IMR-90 (cell line): ENCODE data around the gene KLF7. TPM values are rescaled to one million over a fixed set of nuclear protein-coding genes. Genes with fewer than 3 reads are reported as not detected.

Experiments used
- ATAC-seq: fragments of 200-7000 bp; cut with Tn5 transposase; 2 replicates; pipeline ENCODE4 v1.9.1; 2020; ENCODE audit warnings: low read depth, mild to moderate bottlenecking, moderate library complexity
- BruUV-seq: library from RNA; stranded (reverse); fragments of 400-500 nt; replicated peaks from 2 replicates; lab custom pipeline; 2021; lab: Mats Ljungman, UMichigan
- CTCF ChIA-PET: fragments of 300-600 bp; formaldehyde crosslinking; extraction: SDS; loops from one replicate; lab custom pipeline; 2021; ENCODE audit warnings: antibody characterized with exemption; lab: Yijun Ruan, JAX
- POLR2A ChIA-PET: fragments of 300-600 bp; sonication (Branson Sonifier 250); formaldehyde crosslinking; loops from one replicate; lab custom pipeline; 2022; ENCODE audit warnings: antibody characterized with exemption; ENCODE audit not compliant: unreplicated experiment; lab: Charles Lee
- DNase-seq: peaks from one replicate; pipeline ENCODE4 v3.0.0; 2013
- H2AFZ ChIP-seq: replicated peaks from 2 replicates; pipeline ENCODE3; 2013; ENCODE audit warnings: low read length, mild to moderate bottlenecking; ENCODE audit not compliant: poor library complexity
- H2AK5ac ChIP-seq: 2 replicates; pipeline ENCODE4 v1.6.1; 2013; ENCODE audit warnings: low read depth, low read length, inconsistent platforms
- H2AK9ac ChIP-seq: replicated peaks from 2 replicates; pipeline ENCODE3; 2013; ENCODE audit warnings: mild to moderate bottlenecking, low read depth, low read length, moderate library complexity; ENCODE audit not compliant: poor library complexity
- H2BK120ac ChIP-seq: 2 replicates; pipeline ENCODE4 v1.6.1; 2013; ENCODE audit warnings: low read depth, low read length, inconsistent platforms
- H2BK15ac ChIP-seq: 3 replicates; pipeline ENCODE4 v1.6.1; 2013; ENCODE audit warnings: low read depth, low read length, inconsistent platforms
- H2BK20ac ChIP-seq: 2 replicates; pipeline ENCODE4 v1.6.1; 2013; ENCODE audit warnings: low read depth, mild to moderate bottlenecking, inconsistent platforms, low read length, moderate library complexity
- H2BK5ac ChIP-seq: 2 replicates; pipeline ENCODE4 v1.6.1; 2013; ENCODE audit warnings: mild to moderate bottlenecking, low read depth, low read length, inconsistent platforms; ENCODE audit not compliant: poor library complexity, severe bottlenecking
- H3K14ac ChIP-seq: replicated peaks from 2 replicates; pipeline ENCODE4 v1.6.1; 2013; ENCODE audit warnings: low read depth, low read length, inconsistent platforms
- H3K18ac ChIP-seq: 2 replicates; pipeline ENCODE4 v1.6.1; 2013; ENCODE audit warnings: low read depth, low read length, control low read depth
- H3K23ac ChIP-seq: 2 replicates; pipeline ENCODE4 v1.6.1; 2013; ENCODE audit warnings: low read depth, low read length, inconsistent platforms
- H3K27ac ChIP-seq: 2 replicates; pipeline ENCODE4 v1.5.1; 2013; ENCODE audit warnings: mild to moderate bottlenecking, control low read depth, low read length; ENCODE audit not compliant: insufficient read depth
- H3K27me3 ChIP-seq: 2 replicates; pipeline ENCODE4 v1.6.1; 2013; ENCODE audit warnings: low read length; ENCODE audit not compliant: control insufficient read depth, insufficient read depth
- H3K36me3 ChIP-seq: 2 replicates; pipeline ENCODE4 v1.6.1; 2013; ENCODE audit warnings: low read length, mixed read lengths; ENCODE audit not compliant: control insufficient read depth, insufficient read depth
- H3K4ac ChIP-seq: 2 replicates; pipeline ENCODE4 v1.6.1; 2013; ENCODE audit warnings: low read depth, low read length, inconsistent platforms
- H3K4me1 ChIP-seq: 2 replicates; pipeline ENCODE4 v1.6.1; 2013; ENCODE audit warnings: low read length, mixed read lengths; ENCODE audit not compliant: control insufficient read depth, insufficient read depth
- H3K4me2 ChIP-seq: 2 replicates; pipeline ENCODE4 v1.6.1; 2013; ENCODE audit warnings: low read depth, mild to moderate bottlenecking, control low read depth, low read length, moderate library complexity
- H3K4me3 ChIP-seq: 2 replicates; pipeline ENCODE4 v1.5.1; 2013; ENCODE audit warnings: low read depth, mild to moderate bottlenecking, control low read depth, low read length, moderate library complexity; ENCODE audit not compliant: insufficient read depth
- H3K56ac ChIP-seq: 2 replicates; pipeline ENCODE4 v1.6.1; 2013; ENCODE audit warnings: low read length, inconsistent platforms; ENCODE audit not compliant: insufficient read depth; ENCODE audit errors: extremely low read depth
- H3K79me1 ChIP-seq, 2 experiments: 2 replicates each; pipeline ENCODE4 v1.6.1; 2013; ENCODE audit warnings: low read length in 2 of 2, inconsistent platforms in 1 of 2, low read depth in 1 of 2
- H3K9ac ChIP-seq: 2 replicates; pipeline ENCODE4 v1.6.1; 2013; ENCODE audit warnings: low read depth, low read length, control low read depth
- H3K9me1 ChIP-seq: 2 replicates; pipeline ENCODE4 v1.6.1; 2013; ENCODE audit warnings: low read length, inconsistent platforms; ENCODE audit not compliant: insufficient read depth
- H3K9me3 ChIP-seq: 2 replicates; pipeline ENCODE4 v1.6.1; 2013; ENCODE audit warnings: low read length; ENCODE audit not compliant: control insufficient read depth, insufficient read depth
- H4K20me1 ChIP-seq: 2 replicates; pipeline ENCODE4 v1.6.1; 2013; ENCODE audit warnings: low read length, inconsistent platforms; ENCODE audit not compliant: insufficient read depth
- H4K5ac ChIP-seq: 2 replicates; pipeline ENCODE4 v1.6.1; 2013; ENCODE audit warnings: mild to moderate bottlenecking, low read depth, low read length, control low read depth
- H4K8ac ChIP-seq, 2 experiments: 2 replicates each; pipeline ENCODE4 v1.6.1; 2013; ENCODE audit warnings: low read depth in 2 of 2, low read length in 2 of 2, control low read depth in 1 of 2, inconsistent platforms in 1 of 2
- H4K91ac ChIP-seq: 2 replicates; pipeline ENCODE4 v1.6.1; 2013; ENCODE audit warnings: low read depth, low read length, inconsistent platforms; ENCODE audit not compliant: insufficient read depth
- MXI1 ChIP-seq: IDR thresholded peaks from 2 replicates; pipeline ENCODE4 v1.6.1; 2012; ENCODE audit warnings: low read depth, mild to moderate bottlenecking, low read length, moderate library complexity, borderline replicate concordance
- WGBS, 2 experiments: methylation state at CpG; one replicate each; pipeline versions ENCODE4 v1.1.5 to v1.1.7; 2013; ENCODE audit warnings: missing lambda C conversion rate in 2 of 2; ENCODE audit not compliant: insufficient read length in 1 of 2; ENCODE audit errors: extremely low coverage in 2 of 2; 5-methylcytosine and 5-hydroxymethylcytosine counted together
- dilution Hi-C: fragments of 300-500 bp; cut with HindIII; formaldehyde crosslinking; loops from one replicate; pipeline ENCODE4 v1.14.3; 2018; ENCODE audit warnings: low sequenced_read_pairs; ENCODE audit not compliant: unreplicated experiment
- in situ Hi-C: fragments of 300-500 bp; cut with MboI; formaldehyde crosslinking; loops from 3 replicates; pipeline ENCODE4 v1.14.3; 2019; ENCODE audit warnings: low sequenced_read_pairs, inconsistent platforms, mixed read lengths
- intact Hi-C: fragments of 100-400 bp; cut with micrococcal nuclease; formaldehyde crosslinking; loops from 2 replicates; pipeline ENCODE4 v1.10.0; 2022
- polyA plus RNA-seq, 3 experiments: library from polyadenylated mRNA; depleted of rRNA; stranded (reverse); fragments of >200 nt; gene quantifications; 2 replicates each; pipeline ENCODE4 v1.2.3, GENCODE V29; 2012; ENCODE audit warnings: low replicate concordance in 1 of 3
- total RNA-seq: library from RNA; depleted of rRNA; stranded (reverse); fragments of >200 nt; gene quantifications from 2 replicates; pipeline ENCODE4 v1.2.3, GENCODE V29; 2012

KLF7 gene
- total and polyA plus RNA-seq, 2 of the 4 experiments (the other 2 are of a cell fraction), result 23.1 to 28.5 TPM

DNA sequence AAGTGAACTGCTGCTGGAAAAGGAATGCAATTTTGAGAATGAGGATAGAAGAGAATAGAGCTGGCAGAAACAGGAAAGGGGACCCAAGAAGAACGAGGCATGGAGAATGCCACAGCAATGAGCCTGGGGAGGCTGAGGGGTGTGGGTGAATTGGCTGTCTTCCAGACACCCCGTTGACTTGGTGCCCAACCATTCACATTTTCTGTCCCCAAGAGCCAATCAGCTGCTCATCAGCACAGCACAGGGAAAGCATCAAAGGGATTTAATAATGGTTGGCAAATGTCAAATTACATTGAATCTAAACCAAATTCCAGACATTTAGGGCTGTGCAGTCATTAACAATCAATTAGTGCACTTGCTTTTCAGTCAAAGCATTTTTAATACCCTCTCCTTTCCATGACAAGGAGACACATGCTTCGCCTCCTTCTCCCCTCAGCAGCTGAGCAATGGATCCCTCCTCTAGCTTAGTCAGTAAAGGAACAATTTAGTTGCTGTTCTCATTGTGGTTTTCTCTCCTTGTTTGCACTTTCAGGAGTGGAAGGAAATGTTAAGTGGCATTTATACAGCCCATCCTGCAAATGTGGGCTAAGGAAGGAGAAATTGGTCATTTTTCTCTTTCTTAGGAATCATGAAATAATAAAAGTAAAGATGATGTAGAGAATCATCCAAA is 98.8 kb downstream of the KLF7 start:
- Histone ChIP-seq H3K79me1 (no peaks in the 10 kb centered on the region), H4K5ac (no peak overlapping the region), H3K14ac (no peak overlapping the region), H2BK15ac (no peak overlapping the region), H4K91ac (no peak overlapping the region), H3K4me3 (no peak overlapping the region), H4K20me1 (no peaks in the 10 kb centered on the region), H2BK120ac (no peak overlapping the region), H2AFZ (no peak overlapping the region), H2BK5ac (no peak overlapping the region), H3K56ac (no peak overlapping the region), H3K4me1 (peaks cover 2% of the 10 kb centered on the region), H3K9me1 (no peaks in the 10 kb centered on the region), H2AK9ac (no peak overlapping the region), H2AK5ac (no peak overlapping the region), H3K4ac (no peak overlapping the region), H3K18ac (no peak overlapping the region), H3K27me3 (no peaks in the 10 kb centered on the region), H3K9ac (no peak overlapping the region), H3K23ac (no peak overlapping the region), H3K9me3 (no peaks in the 10 kb centered on the region), H3K27ac (no peak overlapping the region), H2BK20ac (no peak overlapping the region), H3K4me2 (no peak overlapping the region), H4K8ac (no peak overlapping the region), H3K36me3 (no peaks in the 10 kb centered on the region)
- no CpG with 5 or more reads among the region's 3 CpGs for WGBS, 2 experiments
- no TSS peak for BruUV-seq
- in situ Hi-C loops, result no loop called here
- no peak for DNase-seq
- ChIA-PET CTCF (no interaction called here), POLR2A (no interaction called here)
- dilution Hi-C loops, result no loop called here
- TF ChIP-seq MXI1, result no peak
- intact Hi-C loops, result no loop called here
- no peak for ATAC-seq
